Upper lobe of left lung (tissue), 4 donors: ENCODE measurements around the gene TMTC1.

Experiments used
- CTCF ChIP-seq, 6 experiments: fragments of 450-650 bp in 4 of 6; fragments of 200-600 bp in 2 of 6; sonication (generic) in 2 of 6; IDR thresholded peaks; one replicate each; pipeline ENCODE4 v1.5.1; 2016 to 2019; ENCODE audit warnings: antibody characterized with exemption in 6 of 6
- EP300 ChIP-seq, 4 donors: sonication (generic); formaldehyde crosslinking; IDR thresholded peaks; one replicate each; pipeline ENCODE4 v1.5.1; 2017; ENCODE audit warnings: antibody characterized with exemption in 4 of 4, control low read depth in 2 of 4
- POLR2A ChIP-seq, 4 donors: fragments of 450-650 bp; IDR thresholded peaks; one replicate each; pipeline ENCODE4 v1.5.1; 2016 to 2017; ENCODE audit warnings: antibody characterized with exemption in 4 of 4, mild to moderate bottlenecking in 2 of 4
- POLR2AphosphoS5 ChIP-seq, 2 donors: sonication (generic); formaldehyde crosslinking; IDR thresholded peaks; one replicate each; pipeline ENCODE4 v1.5.1; 2017; ENCODE audit warnings: antibody characterized with exemption in 2 of 2

DNA sequence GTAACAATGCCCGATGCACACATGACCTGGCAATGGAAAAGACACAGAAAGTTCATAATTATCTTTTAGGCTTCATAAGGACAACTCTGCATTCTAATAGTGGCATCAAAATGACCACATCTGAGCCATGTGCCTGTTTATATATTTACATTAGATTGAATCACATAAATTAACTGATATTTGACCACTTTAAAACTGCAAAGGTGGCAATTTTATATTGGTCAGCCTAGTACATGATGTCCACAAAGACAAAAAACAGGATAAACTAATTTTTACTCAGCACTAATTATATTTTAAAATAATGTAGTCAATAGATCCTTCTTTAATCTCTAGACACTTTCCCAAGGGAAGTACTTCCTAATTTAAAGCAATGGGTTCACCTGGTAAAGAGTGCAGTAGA is 274.2 kb downstream of the TMTC1 start:
- TF ChIP-seq CTCF (IDR thresholded peaks at IDR 0.05) (no peak), POLR2A (IDR thresholded peaks at IDR 0.05) (no peak), POLR2AphosphoS5 (IDR thresholded peaks at IDR 0.05) (no peak), EP300 (IDR thresholded peaks at IDR 0.05) (no peak)
